H1 (cell line): Measurements from ENCODE around the gene USP3. TPM values are rescaled to one million over a fixed set of nuclear protein-coding genes. Genes with fewer than 3 reads are reported as not detected.

Experiments
- CTCF ChIA-PET: fragments of 300-600 bp; sonication (Branson Sonifier 250); formaldehyde crosslinking; loops from one replicate; lab custom pipeline; 2021; ENCODE audit not compliant: partially characterized antibody; lab: Charles Lee
- POLR2A ChIA-PET: fragments of 300-600 bp; sonication (Branson Sonifier 250); formaldehyde crosslinking; loops from one replicate; lab custom pipeline; 2021; ENCODE audit warnings: inconsistent platforms; ENCODE audit not compliant: partially characterized antibody; lab: Charles Lee
- DNase-seq, 2 experiments: peaks; one replicate each; pipeline versions ENCODE4 v3.0.0 to v3.0.0-alpha.2; 2010 to 2022; ENCODE audit warnings: low spot score in 2 of 2, low read depth in 1 of 2, mixed read lengths in 1 of 2
- FAIRE-seq: peaks from 2 replicates; lab custom pipeline; 2011; peaks lifted over from hg19 to GRCh38; lab: Jason Lieb, UNC
- H2AFZ ChIP-seq: 2 replicates; pipeline ENCODE4 v1.8.1; 2012; ENCODE audit warnings: low read length, inconsistent platforms
- H2AK5ac ChIP-seq: 2 replicates; pipeline ENCODE4 v1.6.1; 2013; ENCODE audit warnings: low read depth, low read length
- H2BK120ac ChIP-seq: replicated peaks from 2 replicates; pipeline ENCODE3; 2013; ENCODE audit warnings: low read depth, low read length, inconsistent platforms
- H2BK12ac ChIP-seq: 2 replicates; pipeline ENCODE4 v1.6.1; 2013; ENCODE audit warnings: low read depth, low read length
- H2BK15ac ChIP-seq: 2 replicates; pipeline ENCODE4 v1.6.1; 2013; ENCODE audit warnings: low read length
- H2BK20ac ChIP-seq: 2 replicates; pipeline ENCODE4 v1.6.1; 2013; ENCODE audit warnings: low read length
- H2BK5ac ChIP-seq: 2 replicates; pipeline ENCODE4 v1.6.1; 2013; ENCODE audit warnings: low read depth, low read length
- H3K14ac ChIP-seq: 2 replicates; pipeline ENCODE4 v1.6.1; 2013; ENCODE audit warnings: inconsistent platforms; ENCODE audit not compliant: insufficient read length
- H3K18ac ChIP-seq: 2 replicates; pipeline ENCODE4 v1.6.1; 2013; ENCODE audit warnings: low read length; ENCODE audit errors: extremely low read depth
- H3K23ac ChIP-seq: 2 replicates; pipeline ENCODE4 v1.6.1; 2013; ENCODE audit warnings: inconsistent platforms; ENCODE audit not compliant: insufficient read length
- H3K23me2 ChIP-seq: 2 replicates; pipeline ENCODE4 v1.6.1; 2013; ENCODE audit warnings: low read depth, low read length
- H3K27ac ChIP-seq: 2 replicates; pipeline ENCODE4 v1.6.1; 2011; ENCODE audit warnings: low read depth, low read length, inconsistent platforms
- H3K27me3 ChIP-seq, 4 experiments: replicated peaks in 1 of 4; 1 replicate in 1 of 4; 2 replicates in 3 of 4; pipeline versions ENCODE4 v1.6.1 to v1.8.1; 2011 to 2013; ENCODE audit warnings: low read length in 3 of 4, mild to moderate bottlenecking in 3 of 4, inconsistent platforms in 2 of 4, mixed read lengths in 2 of 4, moderate library complexity in 1 of 4; ENCODE audit not compliant: control insufficient read depth in 3 of 4, insufficient read depth in 3 of 4; ENCODE audit errors: extremely low read depth in 1 of 4
- H3K36me3 ChIP-seq, 4 experiments: 2 replicates each; pipeline versions ENCODE4 v1.6.1 to v1.8.1; 2011 to 2013; ENCODE audit warnings: mild to moderate bottlenecking in 4 of 4, low read length in 3 of 4, moderate library complexity in 2 of 4, control low read depth in 1 of 4, inconsistent platforms in 1 of 4; ENCODE audit not compliant: insufficient read depth in 4 of 4, control insufficient read depth in 2 of 4
- H3K4ac ChIP-seq: replicated peaks from 2 replicates; pipeline ENCODE3; 2013; ENCODE audit warnings: low read length, low read depth, mixed read lengths, inconsistent platforms; ENCODE audit not compliant: insufficient read length
- H3K4me1 ChIP-seq, 4 experiments: replicated peaks in 1 of 4; 1 replicate in 1 of 4; 2 replicates in 3 of 4; pipeline versions ENCODE4 v1.6.1 to v1.8.1; 2011 to 2013; ENCODE audit warnings: low read length in 3 of 4, inconsistent platforms in 2 of 4, mixed read lengths in 1 of 4; ENCODE audit not compliant: insufficient read depth in 4 of 4, control insufficient read depth in 3 of 4
- H3K4me2 ChIP-seq, 2 experiments: 2 replicates each; pipeline versions ENCODE4 v1.6.1 to v1.8.1; 2011 to 2013; ENCODE audit warnings: low read depth in 2 of 2, low read length in 2 of 2, control low read depth in 1 of 2, inconsistent platforms in 1 of 2, mild to moderate bottlenecking in 1 of 2; ENCODE audit not compliant: insufficient read depth in 1 of 2
- H3K4me3 ChIP-seq, 4 experiments: fragments of 200-600, 300-600 bp in 1 of 4; sonication (generic), shearing (Covaris generic), sonication (Bioruptor Twin) in 1 of 4; 2 replicates each; pipeline versions ENCODE4 v1.5.1 to v1.8.1; 2011 to 2016; ENCODE audit warnings: low read length in 4 of 4, low read depth in 3 of 4, control low read depth in 2 of 4, inconsistent platforms in 2 of 4, mild to moderate bottlenecking in 2 of 4, mixed read lengths in 1 of 4, moderate library complexity in 1 of 4; ENCODE audit not compliant: insufficient read depth in 2 of 4; ENCODE audit errors: extremely low read depth in 1 of 4
- H3K56ac ChIP-seq: replicated peaks from 2 replicates; pipeline ENCODE3; 2013; ENCODE audit warnings: low read depth, mild to moderate bottlenecking, mixed read lengths, low read length, inconsistent platforms; ENCODE audit not compliant: insufficient read length
- H3K79me1 ChIP-seq: 2 replicates; pipeline ENCODE4 v1.6.1; 2013; ENCODE audit warnings: low read depth, low read length, control low read depth
- H3K79me2 ChIP-seq, 2 experiments: 2 replicates each; pipeline versions ENCODE4 v1.6.1 to v1.8.1; 2012 to 2013; ENCODE audit warnings: low read length in 2 of 2, mild to moderate bottlenecking in 2 of 2, inconsistent platforms in 1 of 2; ENCODE audit not compliant: insufficient read depth in 2 of 2, control insufficient read depth in 1 of 2
- H3K9ac ChIP-seq, 4 experiments: replicated peaks in 1 of 4; 1 replicate in 1 of 4; 2 replicates in 3 of 4; pipeline versions ENCODE4 v1.6.1 to v1.8.1; 2011 to 2013; ENCODE audit warnings: low read depth in 3 of 4, low read length in 3 of 4, control low read depth in 2 of 4, mild to moderate bottlenecking in 2 of 4, moderate library complexity in 2 of 4, inconsistent platforms in 1 of 4; ENCODE audit errors: extremely low read depth in 1 of 4
- H3K9me3 ChIP-seq, 2 experiments: 2 replicates each; pipeline versions ENCODE4 v1.6.1 to v1.8.1; 2012 to 2013; ENCODE audit warnings: mild to moderate bottlenecking in 2 of 2, moderate library complexity in 2 of 2, control low read depth in 1 of 2, inconsistent platforms in 1 of 2, low read depth in 1 of 2, low read length in 1 of 2, mixed read lengths in 1 of 2; ENCODE audit not compliant: insufficient read depth in 2 of 2
- H4K20me1 ChIP-seq, 2 experiments: replicated peaks in 1 of 2; 2 replicates each; pipeline versions ENCODE3 to v1.8.1; 2011 to 2013; ENCODE audit warnings: inconsistent platforms in 2 of 2, low read length in 2 of 2, mild to moderate bottlenecking in 1 of 2; ENCODE audit not compliant: insufficient read depth in 2 of 2, control insufficient read depth in 1 of 2
- H4K5ac ChIP-seq: 2 replicates; pipeline ENCODE4 v1.6.1; 2013; ENCODE audit warnings: low read length, low read depth, mixed read lengths, inconsistent platforms; ENCODE audit not compliant: insufficient read length
- H4K8ac ChIP-seq: 2 replicates; pipeline ENCODE4 v1.8.0; 2013; ENCODE audit warnings: mild to moderate bottlenecking, moderate library complexity, low read length, inconsistent platforms; ENCODE audit not compliant: insufficient read depth; ENCODE audit errors: extremely low read depth
- H4K91ac ChIP-seq: replicated peaks from 2 replicates; pipeline ENCODE3; 2013; ENCODE audit warnings: low read length, mixed read lengths, inconsistent platforms; ENCODE audit not compliant: insufficient read length
- CREB1 ChIP-seq: IDR thresholded peaks from 2 replicates; pipeline ENCODE4 v1.6.1; 2012; ENCODE audit warnings: inconsistent platforms
- EGR1 ChIP-seq: IDR thresholded peaks from 2 replicates; pipeline ENCODE4 v1.6.1; 2011; ENCODE audit warnings: low read depth, low read length, borderline replicate concordance
- EP300 ChIP-seq, 2 experiments: IDR thresholded peaks; 1 replicate in 1 of 2; 2 replicates in 1 of 2; pipeline ENCODE4 v1.6.1; 2011 to 2012; ENCODE audit warnings: low read depth in 2 of 2, low read length in 2 of 2, mild to moderate bottlenecking in 2 of 2, borderline replicate concordance in 1 of 2, inconsistent platforms in 1 of 2, moderate library complexity in 1 of 2
- EZH2 ChIP-seq: fragments of 200-600 bp; sonication (generic); IDR thresholded peaks from 2 replicates; pipeline ENCODE4 v1.7.1; 2012; ENCODE audit warnings: low read depth, mild to moderate bottlenecking, moderate library complexity, low read length, inconsistent platforms; ENCODE audit not compliant: severe bottlenecking
- FOSL1 ChIP-seq: IDR thresholded peaks from 2 replicates; pipeline ENCODE4 v1.6.1; 2011; ENCODE audit warnings: mild to moderate bottlenecking, low read depth, low read length, moderate library complexity; ENCODE audit not compliant: insufficient read depth
- GTF2F1 ChIP-seq: IDR thresholded peaks from 2 replicates; pipeline ENCODE4 v1.6.1; 2012; ENCODE audit warnings: low read depth, low read length, improper control_type of control experiment, borderline replicate concordance
- MAFK ChIP-seq: IDR thresholded peaks from 2 replicates; pipeline ENCODE4 v1.6.1; 2012; ENCODE audit warnings: low read depth, mild to moderate bottlenecking, improper control_type of control experiment, low read length
- PHF8 ChIP-seq: fragments of 200-600 bp; sonication (generic); conservative IDR thresholded peaks from 2 replicates; pipeline ENCODE4 v1.7.1; 2012; ENCODE audit warnings: low read depth, mild to moderate bottlenecking, inconsistent platforms, low read length, moderate library complexity
- POU5F1 ChIP-seq: IDR thresholded peaks from 2 replicates; pipeline ENCODE4 v1.6.1; 2011; ENCODE audit warnings: low read depth, mild to moderate bottlenecking, low read length, moderate library complexity
- RXRA ChIP-seq: IDR thresholded peaks from 2 replicates; pipeline ENCODE4 v1.6.1; 2011; ENCODE audit warnings: low read depth, mild to moderate bottlenecking, low read length, moderate library complexity; ENCODE audit not compliant: insufficient read depth
- SIN3A ChIP-seq, 2 experiments: IDR thresholded peaks in 1 of 2; conservative IDR thresholded peaks in 1 of 2; 2 replicates each; pipeline ENCODE4 v1.6.1; 2011 to 2012; ENCODE audit warnings: low read length in 2 of 2, improper control_type of control experiment in 1 of 2, low read depth in 1 of 2, mild to moderate bottlenecking in 1 of 2
- SP1 ChIP-seq: IDR thresholded peaks from 2 replicates; pipeline ENCODE4 v1.6.1; 2011; ENCODE audit warnings: low read depth, low read length
- TCF12 ChIP-seq: IDR thresholded peaks from 2 replicates; pipeline ENCODE4 v1.6.1; 2011; ENCODE audit warnings: low read depth, mild to moderate bottlenecking, low read length
- polyA plus RNA-seq, 7 experiments: library from polyadenylated mRNA; depleted of rRNA in 3 of 7; stranded (reverse) in 5 of 7; unstranded in 2 of 7; fragments of >200 nt in 5 of 7; fragments of 200-250 nt in 2 of 7; gene quantifications; 1 replicate in 5 of 7; 2 replicates in 1 of 7; 4 replicates in 1 of 7; pipeline versions ENCODE4 v1.2.1 to v1.2.3, GENCODE V29; 2011 to 2013; ENCODE audit warnings: missing spikeins in 2 of 7, mixed read lengths in 2 of 7
- total RNA-seq: library from RNA; stranded (reverse); fragmentation: NEBNext Ultra II Directional; extraction: Animal tissue kit (Norgen Biotek cat#: 25700); gene quantifications from 2 replicates; pipeline ENCODE4 v1.2.1, GENCODE V29; 2021
- TF ChIP-seq, protein P1 (sequence below): IDR thresholded peaks from 2 replicates; pipeline ENCODE4 v1.6.1; 2012; ENCODE audit warnings: inconsistent platforms

USP3 gene
- total and polyA plus RNA-seq, 2 of the 8 experiments (the other 6 are each of a cell fraction or from before 2014, with no cell fraction given): 15.5 to 16.2 TPM

DNA sequence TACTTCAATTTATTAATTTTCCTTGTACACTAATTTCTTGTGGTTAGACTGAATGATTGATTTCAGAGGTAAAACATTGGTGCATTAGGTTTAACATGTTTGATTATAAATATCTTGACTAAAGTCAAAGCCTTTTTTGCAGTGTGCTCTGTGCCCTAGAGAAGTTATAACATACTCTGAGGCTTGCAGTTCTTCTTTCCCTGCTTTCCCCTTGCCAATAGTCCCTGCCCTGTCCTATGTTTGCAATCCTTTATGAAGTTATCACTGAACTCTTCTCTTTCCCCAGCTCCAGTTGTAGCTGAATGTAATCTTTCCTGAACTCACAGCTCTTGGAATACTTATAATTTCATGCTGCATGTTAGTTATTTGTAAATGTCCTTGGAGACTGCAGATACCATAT, 35.6 kb downstream of the USP3 start:
- no peak for FAIRE-seq
- no peaks in the 10 kb centered on the region for H3K9me3 ChIP-seq
- H2BK12ac ChIP-seq: no peak overlapping the region
- no peak overlapping the region for H4K91ac ChIP-seq
- H3K79me2 ChIP-seq: no peaks in the 10 kb centered on the region
- no peak overlapping the region for H3K9ac ChIP-seq
- H2AK5ac ChIP-seq: no peak overlapping the region
- H2BK5ac ChIP-seq: no peak overlapping the region
- H4K5ac ChIP-seq: no peak overlapping the region
- H3K27ac ChIP-seq: no peak overlapping the region
- no peak overlapping the region for H2AFZ ChIP-seq
- no peak overlapping the region for H2BK15ac ChIP-seq
- H3K36me3 ChIP-seq: no peaks in the 10 kb centered on the region
- no peak for DNase-seq
- no peaks in the 10 kb centered on the region for H3K23me2 ChIP-seq
- H2BK20ac ChIP-seq: no peak overlapping the region
- H3K4me2 ChIP-seq: no peak overlapping the region
- peaks cover 3 to 19% (median 10%) of the 10 kb centered on the region in 4 experiments; a peak in 6 of 7 replicates for H3K4me1 ChIP-seq
- H3K79me1 ChIP-seq: no peaks in the 10 kb centered on the region
- H3K27me3 ChIP-seq: no peaks in the 10 kb centered on the region
- no peak for TF ChIP-seq MAFK
- TF ChIP-seq CREB1: no peak
- TF ChIP-seq SIN3A (conservative IDR thresholded peaks at IDR 0.05 in 1 of 2, IDR thresholded peaks at IDR 0.05 in 1 of 2; ENCODE audit: low read depth in 1 of 2, low read length in 2 of 2): no peak
- no peak for TF ChIP-seq EP300 (IDR thresholded peaks at IDR 0.05; ENCODE audit: borderline replicate concordance in 1 of 2, low read depth in 2 of 2, low read length in 2 of 2)
- no peak for TF ChIP-seq EGR1
- TF ChIP-seq POU5F1: no peak
- no peak for TF ChIP-seq EZH2
- no peak for TF ChIP-seq SP1
- TF ChIP-seq, protein P1, sequence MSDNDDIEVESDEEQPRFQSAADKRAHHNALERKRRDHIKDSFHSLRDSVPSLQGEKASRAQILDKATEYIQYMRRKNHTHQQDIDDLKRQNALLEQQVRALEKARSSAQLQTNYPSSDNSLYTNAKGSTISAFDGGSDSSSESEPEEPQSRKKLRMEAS: no peak
- no peak for TF ChIP-seq GTF2F1
- TF ChIP-seq RXRA: no peak
- TF ChIP-seq FOSL1: no peak
- TF ChIP-seq TCF12: no peak
- TF ChIP-seq PHF8: no peak
- H3K4me3 ChIP-seq: no peak overlapping the region
- H3K23ac ChIP-seq: no peak overlapping the region
- ChIA-PET CTCF (interaction anchor here (1.1 to 4.3 kb wide), 3 partner anchors 9 to 19 kb away, joined by 3 to 28 read pairs (median 3); no protein-coding TSS in a partner anchor), POLR2A (no interaction called here)
- no peak overlapping the region for H3K4ac ChIP-seq
- H2BK120ac ChIP-seq: no peak overlapping the region
- no peak overlapping the region for H3K14ac ChIP-seq
- H3K56ac ChIP-seq: no peak overlapping the region
- no peaks in the 10 kb centered on the region for H4K20me1 ChIP-seq
- H3K18ac ChIP-seq: no peak overlapping the region
- H4K8ac ChIP-seq: no peak overlapping the region
